H7 (cell line): ENCODE measurements around the gene CASZ1. TPM values are rescaled to one million over a fixed set of nuclear protein-coding genes. Genes with fewer than 3 reads are reported as not detected.

Experiments used
- DNase-seq: peaks from one replicate; pipeline ENCODE4 v3.0.0; 2012
- H3K27me3 ChIP-seq: 2 replicates; pipeline ENCODE4 v1.6.0; 2011; ENCODE audit warnings: mild to moderate bottlenecking, low read length; ENCODE audit not compliant: control insufficient read depth, insufficient read depth
- H3K36me3 ChIP-seq: replicated peaks from 2 replicates; pipeline ENCODE4 v1.5.1; 2011; ENCODE audit warnings: low read length; ENCODE audit not compliant: control insufficient read depth, insufficient read depth
- H3K4me3 ChIP-seq: 2 replicates; pipeline ENCODE4 v1.5.1; 2011; ENCODE audit warnings: low read depth, mild to moderate bottlenecking, control low read depth, low read length, moderate library complexity; ENCODE audit not compliant: insufficient read depth
- total RNA-seq: library from RNA; depleted of rRNA; stranded (reverse); fragments of >200 nt; shearing (Covaris generic); gene quantifications from 2 replicates; pipeline ENCODE4 v1.2.3, GENCODE V29; 2014

CASZ1 gene
- total RNA-seq, 1 experiment from 2014 or later = 5.0 TPM

- Histone ChIP-seq H3K27me3 (no peaks in the 10 kb centered on the region), H3K36me3 (no peaks in the 10 kb centered on the region), H3K4me3 (no peak overlapping the region)
- no peak for DNase-seq
Observed at GRCh38 chr1:10744654-10745238, 51.7 kb downstream of the CASZ1 start.

GRCh38 chr1:10744029-10744428 is 52.4 kb downstream of the CASZ1 start:
- no peak overlapping the region for H3K4me3 ChIP-seq
- no peaks in the 10 kb centered on the region for H3K27me3 ChIP-seq
- DNase-seq = no peak
- H3K36me3 ChIP-seq = no peaks in the 10 kb centered on the region

- Histone ChIP-seq H3K4me3 (no peak overlapping the region), H3K27me3 (no peaks in the 10 kb centered on the region), H3K36me3 (no peaks in the 10 kb centered on the region)
- DNase-seq = no peak
Observed at GRCh38 chr1:10741696-10742095, 54.8 kb downstream of the CASZ1 start.

- no peak overlapping the region for H3K4me3 ChIP-seq
- no peaks in the 10 kb centered on the region for H3K36me3 ChIP-seq
- DNase-seq = no peak
- no peaks in the 10 kb centered on the region for H3K27me3 ChIP-seq
Observed at GRCh38 chr1:10740123-10740522, 56.3 kb downstream of the CASZ1 start.

- Histone ChIP-seq H3K36me3 (no peaks in the 10 kb centered on the region), H3K4me3 (no peak overlapping the region), H3K27me3 (no peaks in the 10 kb centered on the region)
- no peak for DNase-seq
Observed at GRCh38 chr1:10739589-10739988, 56.9 kb downstream of the CASZ1 start.

- DNase-seq = peak; percentile 85
- Histone ChIP-seq H3K27me3 (no peaks in the 10 kb centered on the region), H3K4me3 (no peak overlapping the region), H3K36me3 (no peaks in the 10 kb centered on the region)
Observed at GRCh38 chr1:10738061-10739058, 58.1 kb downstream of the CASZ1 start.

- Histone ChIP-seq H3K27me3 (no peaks in the 10 kb centered on the region), H3K4me3 (no peak overlapping the region), H3K36me3 (no peaks in the 10 kb centered on the region)
- no peak for DNase-seq
Observed at GRCh38 chr1:10737651-10738050, 58.8 kb downstream of the CASZ1 start.

GRCh38 chr1:10736634-10737586 is 59.5 kb downstream of the CASZ1 start:
- no peak for DNase-seq
- no peaks in the 10 kb centered on the region for H3K27me3 ChIP-seq
- no peak overlapping the region for H3K4me3 ChIP-seq
- H3K36me3 ChIP-seq = no peaks in the 10 kb centered on the region

GRCh38 chr1:10735563-10736305 is 60.7 kb downstream of the CASZ1 start:
- Histone ChIP-seq H3K4me3 (no peak overlapping the region), H3K36me3 (no peaks in the 10 kb centered on the region), H3K27me3 (no peaks in the 10 kb centered on the region)
- DNase-seq = no peak

- Histone ChIP-seq H3K4me3 (no peak overlapping the region), H3K27me3 (no peaks in the 10 kb centered on the region), H3K36me3 (no peaks in the 10 kb centered on the region)
- peak; percentile 93 for DNase-seq
Observed at GRCh38 chr1:10734962-10735544, 61.4 kb downstream of the CASZ1 start.

- no peak for DNase-seq
- Histone ChIP-seq H3K36me3 (no peaks in the 10 kb centered on the region), H3K4me3 (no peak overlapping the region), H3K27me3 (no peaks in the 10 kb centered on the region)
Observed at GRCh38 chr1:10734375-10734774, 62.1 kb downstream of the CASZ1 start.

- DNase-seq = peak; percentile 82
- no peaks in the 10 kb centered on the region for H3K27me3 ChIP-seq
- H3K36me3 ChIP-seq = no peaks in the 10 kb centered on the region
- H3K4me3 ChIP-seq = no peak overlapping the region
Observed at GRCh38 chr1:10733474-10734366, 62.7 kb downstream of the CASZ1 start.

GRCh38 chr1:10730985-10731384 is 65.5 kb downstream of the CASZ1 start:
- Histone ChIP-seq H3K36me3 (no peaks in the 10 kb centered on the region), H3K4me3 (no peak overlapping the region), H3K27me3 (no peaks in the 10 kb centered on the region)
- no peak for DNase-seq
